HepG2 (cell line): ENCODE measurements around the gene MAN1A2. TPM values are rescaled to one million over a fixed set of nuclear protein-coding genes. Genes with fewer than 3 reads are reported as not detected.

Source experiments
- ATAC-seq: fragments of 200-7000 bp; cut with Tn5 transposase; 3 replicates; pipeline ENCODE4 v1.9.1; 2020; ENCODE audit warnings: mild to moderate bottlenecking, moderate library complexity
- BruUV-seq: library from RNA; stranded (reverse); fragments of 400-500 nt; replicated peaks from 2 replicates; lab custom pipeline; 2021; lab: Mats Ljungman, UMichigan
- CTCF ChIA-PET: fragments of 300-600 bp; formaldehyde crosslinking; extraction: SDS; loops from one replicate; lab custom pipeline; 2021; ENCODE audit warnings: low total read pairs, inconsistent platforms, low intra/inter-chr PET ratio; lab: Yijun Ruan, JAX
- POLR2A ChIA-PET: fragments of 350-600 bp; sonication (Branson Sonifier 250); formaldehyde crosslinking; loops from one replicate; lab custom pipeline; 2020; ENCODE audit warnings: antibody characterized with exemption, inconsistent platforms; lab: Yijun Ruan, JAX
- DNase-seq: peaks from one replicate; pipeline ENCODE4 v3.0.0-alpha.2; 2015; ENCODE audit warnings: low spot score
- FAIRE-seq: peaks from 3 replicates; lab custom pipeline; 2011; peaks lifted over from hg19 to GRCh38; lab: Jason Lieb, UNC
- H2AFZ ChIP-seq: one replicate; pipeline ENCODE4 v1.6.1; 2011; ENCODE audit warnings: low read length, inconsistent platforms
- H3K27ac ChIP-seq: fragments of 300-600 bp; 3 replicates; pipeline ENCODE4 v1.8.0; 2011; ENCODE audit warnings: mixed run types, mild to moderate bottlenecking, mixed read lengths, low read length, inconsistent platforms; ENCODE audit not compliant: insufficient read depth; ENCODE audit errors: extremely low read length
- H3K27me3 ChIP-seq, 2 experiments: fragments of 200-600 bp in 1 of 2; 2 replicates in 1 of 2; 3 replicates in 1 of 2; pipeline versions ENCODE4 v1.6.0 to v1.8.0; 2011; ENCODE audit warnings: low read length in 2 of 2, mild to moderate bottlenecking in 2 of 2, moderate library complexity in 2 of 2, inconsistent platforms in 1 of 2; ENCODE audit not compliant: insufficient read depth in 2 of 2, control insufficient read depth in 1 of 2
- H3K36me3 ChIP-seq, 2 experiments: fragments of 200-600 bp in 1 of 2; replicated peaks in 1 of 2; 2 replicates in 1 of 2; 3 replicates in 1 of 2; pipeline versions ENCODE4 v1.5.1 to v1.8.0; 2011; ENCODE audit warnings: low read length in 2 of 2, inconsistent platforms in 1 of 2; ENCODE audit not compliant: insufficient read depth in 2 of 2, control insufficient read depth in 1 of 2
- H3K4me1 ChIP-seq: 2 replicates; pipeline ENCODE4 v1.5.1; 2012; ENCODE audit warnings: low read length, inconsistent platforms; ENCODE audit not compliant: insufficient read depth
- H3K4me2 ChIP-seq: 2 replicates; pipeline ENCODE4 v1.6.0; 2011; ENCODE audit warnings: low read depth, low read length, inconsistent platforms
- H3K4me3 ChIP-seq, 3 experiments: fragments of 200-600 bp in 1 of 3; sonication (generic), shearing (Covaris generic) in 1 of 3; replicated peaks in 1 of 3; 2 replicates each; pipeline ENCODE4 v1.5.1; 2011 to 2016; ENCODE audit warnings: low read length in 3 of 3, inconsistent platforms in 2 of 3, low read depth in 2 of 3, mild to moderate bottlenecking in 2 of 3, control low read depth in 1 of 3, mixed read lengths in 1 of 3; ENCODE audit not compliant: insufficient read depth in 1 of 3
- H3K79me2 ChIP-seq: one replicate; pipeline ENCODE4 v1.6.1; 2011; ENCODE audit warnings: low read length, inconsistent platforms; ENCODE audit not compliant: insufficient read depth
- H3K9ac ChIP-seq: 2 replicates; pipeline ENCODE4 v1.6.0; 2011; ENCODE audit warnings: mild to moderate bottlenecking, low read depth, low read length, inconsistent platforms; ENCODE audit not compliant: insufficient read depth
- H3K9me3 ChIP-seq: 2 replicates; pipeline ENCODE4 v1.5.1; 2012; ENCODE audit warnings: mild to moderate bottlenecking, low read length
- H4K20me1 ChIP-seq: 2 replicates; pipeline ENCODE4 v1.6.0; 2011; ENCODE audit warnings: inconsistent platforms, mild to moderate bottlenecking, low read length, moderate library complexity; ENCODE audit not compliant: insufficient read depth
- KDM5A ChIP-seq: fragments of 200-600 bp; sonication (generic); IDR thresholded peaks from 2 replicates; pipeline ENCODE4 v1.7.0; 2018; ENCODE audit warnings: antibody characterized with exemption, mild to moderate bottlenecking, low read length, borderline replicate concordance
- MIER2 ChIP-seq: IDR thresholded peaks from 2 replicates; pipeline ENCODE4 v1.6.1; 2016; ENCODE audit warnings: missing biosample characterization, missing genetic modification reagents
- POLR2AphosphoS2 ChIP-seq: IDR thresholded peaks from 2 replicates; pipeline ENCODE4 v1.6.1; 2011; ENCODE audit warnings: low read depth, low read length, improper control_type of control experiment
- RFX3 ChIP-seq: IDR thresholded peaks from 2 replicates; pipeline ENCODE4 v1.6.1; 2016; ENCODE audit warnings: missing biosample characterization, missing genetic modification reagents
- SP140L ChIP-seq: sonication (generic); formaldehyde crosslinking; IDR thresholded peaks from 2 replicates; pipeline ENCODE4 v1.4.0; 2020; ENCODE audit warnings: missing genetic modification reagents, borderline replicate concordance
- ZNF3 ChIP-seq: IDR thresholded peaks from 2 replicates; pipeline ENCODE4 v1.7.0; 2017; ENCODE audit warnings: inconsistent platforms
- WGBS: methylation state at CpG from one replicate; pipeline ENCODE4 v1.1.6; 2017; ENCODE audit warnings: low lambda C conversion rate; 5-methylcytosine and 5-hydroxymethylcytosine counted together
- in situ Hi-C: cut with HindIII; loops from 2 replicates; pipeline ENCODE4 v1.10.0; 2017; ENCODE audit warnings: low pct_unique_long_range_greater_than_20kb; ENCODE audit not compliant: extremely low pct_ligation_motif_present
- intact Hi-C: fragments of 100-400 bp; cut with micrococcal nuclease; formaldehyde crosslinking; loops from one replicate; pipeline ENCODE4 v1.10.0; 2022; ENCODE audit not compliant: unreplicated experiment
- polyA plus RNA-seq, 8 experiments: library from polyadenylated mRNA; depleted of rRNA in 3 of 8; stranded (reverse) in 7 of 8; unstranded in 1 of 8; fragments of >200 nt; fragmentation: Illumina TruSeq in 4 of 8; extraction: Trizol in 4 of 8; gene quantifications; 2 replicates each; pipeline versions ENCODE4 v1.2.1 to v1.2.3, GENCODE V29; 2011 to 2016; ENCODE audit warnings: low read depth in 4 of 8, missing spikeins in 1 of 8, mixed read lengths in 1 of 8; ENCODE audit not compliant: insufficient read depth in 1 of 8
- total RNA-seq, 5 experiments: library from RNA; depleted of rRNA; stranded (reverse); fragments of >200 nt; fragmentation: Illumina TruSeq; extraction: Trizol; gene quantifications; 2 replicates each; pipeline ENCODE4 v1.2.3, GENCODE V29; 2016; ENCODE audit warnings: low read depth in 1 of 5
- TF ChIP-seq, protein P1 (sequence below): IDR thresholded peaks from 2 replicates; pipeline ENCODE4 v1.6.1; 2018; ENCODE audit warnings: missing genetic modification reagents, mild to moderate bottlenecking, missing compliant biosample characterization
- TF ChIP-seq, protein P2 (sequence below): sonication (generic); formaldehyde crosslinking; IDR thresholded peaks from 2 replicates; pipeline ENCODE4 v1.4.0; 2020; ENCODE audit warnings: missing genetic modification reagents, mild to moderate bottlenecking, borderline replicate concordance
- TF ChIP-seq, protein P3 (sequence below): sonication (generic); formaldehyde crosslinking; IDR thresholded peaks from 2 replicates; pipeline ENCODE4 v1.5.1; 2020; ENCODE audit warnings: missing genetic modification reagents, mild to moderate bottlenecking, borderline replicate concordance

MAN1A2 gene
- total and polyA plus RNA-seq, 2 of the 13 experiments (the other 11 are each of a cell fraction or from before 2014, with no cell fraction given) = 8.0 to 19.9 TPM

DNA sequence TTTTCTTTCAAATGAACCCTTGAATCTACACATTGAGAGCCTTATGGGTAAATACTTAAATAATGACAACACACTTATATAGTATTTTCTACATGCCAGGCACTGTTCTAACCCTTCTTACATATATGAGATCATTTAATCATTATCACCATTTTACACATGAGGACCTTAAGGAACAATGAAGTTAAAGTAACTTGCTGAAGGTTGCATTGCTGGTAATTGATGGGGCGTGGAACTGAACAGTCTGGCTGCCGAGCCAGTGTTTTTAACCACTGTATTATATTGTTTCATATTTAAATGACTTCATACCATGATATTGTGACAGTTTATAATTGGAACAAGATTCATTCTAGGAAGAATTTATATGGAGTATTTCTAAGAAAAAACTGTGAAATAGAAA lies 126.7 kb downstream of the MAN1A2 start:
- Histone ChIP-seq H3K27ac (no peak overlapping the region), H3K4me3 (no peak overlapping the region), H3K9me3 (no peaks in the 10 kb centered on the region)
- ChIA-PET POLR2A (no interaction called here), CTCF (no interaction called here)
- no peak for DNase-seq
- 96% methylated on average over 2 of the region's 2 CpGs for WGBS
- TF ChIP-seq, protein P1, sequence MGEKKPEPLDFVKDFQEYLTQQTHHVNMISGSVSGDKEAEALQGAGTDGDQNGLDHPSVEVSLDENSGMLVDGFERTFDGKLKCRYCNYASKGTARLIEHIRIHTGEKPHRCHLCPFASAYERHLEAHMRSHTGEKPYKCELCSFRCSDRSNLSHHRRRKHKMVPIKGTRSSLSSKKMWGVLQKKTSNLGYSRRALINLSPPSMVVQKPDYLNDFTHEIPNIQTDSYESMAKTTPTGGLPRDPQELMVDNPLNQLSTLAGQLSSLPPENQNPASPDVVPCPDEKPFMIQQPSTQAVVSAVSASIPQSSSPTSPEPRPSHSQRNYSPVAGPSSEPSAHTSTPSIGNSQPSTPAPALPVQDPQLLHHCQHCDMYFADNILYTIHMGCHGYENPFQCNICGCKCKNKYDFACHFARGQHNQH (CRISPR knock-in tag) = no peak
- TF ChIP-seq RFX3 (CRISPR knock-in tag) = no peak
- no peak for TF ChIP-seq MIER2 (CRISPR knock-in tag)
- TF ChIP-seq, all 625 proteins: peak for 0
- FAIRE-seq = no peak
- no peaks in the 10 kb centered on the region for H4K20me1 ChIP-seq
- in situ Hi-C loops (no loop called here), intact Hi-C loops (no loop called here)
- no peaks in the 10 kb centered on the region for H3K36me3 ChIP-seq
- H3K27me3 ChIP-seq = no peaks in the 10 kb centered on the region
- H3K79me2 ChIP-seq = no peaks in the 10 kb centered on the region
- no peak overlapping the region for H3K4me2 ChIP-seq
- ATAC-seq = no peak
- no peak overlapping the region for H3K9ac ChIP-seq
- no peak overlapping the region for H2AFZ ChIP-seq
- H3K4me1 ChIP-seq = no peaks in the 10 kb centered on the region
- no TSS peak for BruUV-seq

DNA sequence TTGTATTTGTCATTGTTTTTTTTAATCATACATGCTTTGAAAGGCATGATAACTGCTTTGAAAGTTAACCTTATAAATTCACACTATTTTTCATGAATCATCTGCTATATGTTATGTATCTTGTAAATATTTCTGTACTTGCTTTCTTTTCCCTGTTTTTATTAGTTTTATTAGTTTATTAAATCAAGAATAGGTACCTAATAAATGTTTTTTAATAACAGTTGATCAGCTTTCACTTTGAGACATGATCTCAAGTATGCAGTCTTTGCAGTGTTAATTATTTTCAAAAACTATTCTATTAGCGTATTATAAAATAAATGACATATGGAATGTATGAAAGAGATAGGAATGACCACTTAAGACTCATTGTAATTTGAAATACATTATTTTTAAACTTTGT lies 127.8 kb downstream of the MAN1A2 start:
- BruUV-seq = no TSS peak
- Histone ChIP-seq H3K9ac (no peak overlapping the region), H3K79me2 (no peaks in the 10 kb centered on the region), H4K20me1 (no peaks in the 10 kb centered on the region), H3K36me3 (no peaks in the 10 kb centered on the region), H3K27me3 (no peaks in the 10 kb centered on the region), H3K9me3 (no peaks in the 10 kb centered on the region), H3K4me2 (no peak overlapping the region), H2AFZ (no peak overlapping the region), H3K27ac (no peak overlapping the region), H3K4me1 (no peaks in the 10 kb centered on the region), H3K4me3 (no peak overlapping the region)
- CTCF ChIA-PET = no interaction called here
- no peak for FAIRE-seq
- in situ Hi-C loops = no loop called here
- intact Hi-C loops = no loop called here
- WGBS = 100% methylated on average over 1 of the region's 1 CpG
- ATAC-seq = no peak
- DNase-seq = no peak
- POLR2A ChIA-PET = no interaction called here
- TF ChIP-seq ZNF3 (CRISPR knock-in tag) (no peak), KDM5A (no peak), POLR2AphosphoS2 (no peak), SP140L (CRISPR knock-in tag) (no peak)
- TF ChIP-seq, protein P2, sequence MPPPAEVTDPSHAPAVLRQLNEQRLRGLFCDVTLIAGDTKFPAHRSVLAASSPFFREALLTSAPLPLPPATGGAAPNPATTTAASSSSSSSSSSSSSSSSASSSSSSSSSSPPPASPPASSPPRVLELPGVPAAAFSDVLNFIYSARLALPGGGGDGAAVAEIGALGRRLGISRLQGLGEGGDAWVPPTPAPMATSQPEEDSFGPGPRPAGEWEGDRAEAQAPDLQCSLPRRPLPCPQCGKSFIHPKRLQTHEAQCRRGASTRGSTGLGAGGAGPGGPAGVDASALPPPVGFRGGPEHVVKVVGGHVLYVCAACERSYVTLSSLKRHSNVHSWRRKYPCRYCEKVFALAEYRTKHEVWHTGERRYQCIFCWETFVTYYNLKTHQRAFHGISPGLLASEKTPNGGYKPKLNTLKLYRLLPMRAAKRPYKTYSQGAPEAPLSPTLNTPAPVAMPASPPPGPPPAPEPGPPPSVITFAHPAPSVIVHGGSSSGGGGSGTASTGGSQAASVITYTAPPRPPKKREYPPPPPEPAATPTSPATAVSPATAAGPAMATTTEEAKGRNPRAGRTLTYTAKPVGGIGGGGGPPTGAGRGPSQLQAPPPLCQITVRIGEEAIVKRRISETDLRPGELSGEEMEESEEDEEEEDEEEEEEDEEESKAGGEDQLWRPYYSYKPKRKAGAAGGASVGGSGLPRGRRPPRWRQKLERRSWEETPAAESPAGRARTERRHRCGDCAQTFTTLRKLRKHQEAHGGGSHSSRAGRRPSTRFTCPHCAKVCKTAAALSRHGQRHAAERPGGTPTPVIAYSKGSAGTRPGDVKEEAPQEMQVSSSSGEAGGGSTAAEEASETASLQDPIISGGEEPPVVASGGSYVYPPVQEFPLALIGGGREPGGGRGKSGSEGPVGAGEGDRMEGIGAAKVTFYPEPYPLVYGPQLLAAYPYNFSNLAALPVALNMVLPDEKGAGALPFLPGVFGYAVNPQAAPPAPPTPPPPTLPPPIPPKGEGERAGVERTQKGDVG (CRISPR knock-in tag) = no peak
- TF ChIP-seq, protein P3, sequence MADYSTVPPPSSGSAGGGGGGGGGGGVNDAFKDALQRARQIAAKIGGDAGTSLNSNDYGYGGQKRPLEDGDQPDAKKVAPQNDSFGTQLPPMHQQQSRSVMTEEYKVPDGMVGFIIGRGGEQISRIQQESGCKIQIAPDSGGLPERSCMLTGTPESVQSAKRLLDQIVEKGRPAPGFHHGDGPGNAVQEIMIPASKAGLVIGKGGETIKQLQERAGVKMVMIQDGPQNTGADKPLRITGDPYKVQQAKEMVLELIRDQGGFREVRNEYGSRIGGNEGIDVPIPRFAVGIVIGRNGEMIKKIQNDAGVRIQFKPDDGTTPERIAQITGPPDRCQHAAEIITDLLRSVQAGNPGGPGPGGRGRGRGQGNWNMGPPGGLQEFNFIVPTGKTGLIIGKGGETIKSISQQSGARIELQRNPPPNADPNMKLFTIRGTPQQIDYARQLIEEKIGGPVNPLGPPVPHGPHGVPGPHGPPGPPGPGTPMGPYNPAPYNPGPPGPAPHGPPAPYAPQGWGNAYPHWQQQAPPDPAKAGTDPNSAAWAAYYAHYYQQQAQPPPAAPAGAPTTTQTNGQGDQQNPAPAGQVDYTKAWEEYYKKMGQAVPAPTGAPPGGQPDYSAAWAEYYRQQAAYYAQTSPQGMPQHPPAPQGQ (CRISPR knock-in tag) = no peak
